Measurements from ENCODE around the gene IGF1. TPM values are rescaled to one million over a fixed set of nuclear protein-coding genes. Genes with fewer than 3 reads are reported as not detected.
"Not testable (repeated sequence)": the region's sequence is repeated elsewhere in the genome, so short reads cannot be mapped to it uniquely, and the experiment has no call there.

IGF1 gene
- total RNA-seq, 1 experiment from 2014 or later, result 0.42 TPM

- TF ChIP-seq REST (IDR thresholded peaks at IDR 0.05; ENCODE audit: low read depth), result no peak
- no peak for TF ChIP-seq ATF3 (IDR thresholded peaks at IDR 0.05)
- TF ChIP-seq CTCF (IDR thresholded peaks at IDR 0.05 in 2 of 3, conservative IDR thresholded peaks at IDR 0.05 in 1 of 3; ENCODE audit: borderline replicate concordance in 1 of 3, insufficient read depth in 1 of 3, low read depth in 2 of 3, low read length in 2 of 3), result no peak
- no peak for TF ChIP-seq FOSL1 (IDR thresholded peaks at IDR 0.05; ENCODE audit: low read depth)
- TF ChIP-seq CEBPB (IDR thresholded peaks at IDR 0.05; ENCODE audit: low read depth), result no peak
- no peak for TF ChIP-seq YY1 (IDR thresholded peaks at IDR 0.05; ENCODE audit: extremely low read depth, insufficient replicate concordance, low read depth, low read length)
Observed at GRCh38 chr12:102454330-102454729, 26.0 kb downstream of the IGF1 start (continued).

GRCh38 chr12:102452605-102453004 is 27.8 kb downstream of the IGF1 start:
- Histone ChIP-seq H3K4me2 (ENCODE audit: low read length) (no peak overlapping the region), H3K9me3 (ENCODE audit: control insufficient read depth in 1 of 2, insufficient read depth in 1 of 2, low read depth in 1 of 2, low read length in 2 of 2) (no peaks in the 10 kb centered on the region), H3K27me3 (ENCODE audit: insufficient read depth, low read length) (0 out of 2 replicates have a peak, but pooled peaks cover 3% of the 10 kb centered on the region), H3K4me3 (replicated peaks in 1 of 2; ENCODE audit: low read depth in 1 of 2, low read length in 2 of 2) (no peak overlapping the region), H3K4me1 (ENCODE audit: control insufficient read depth in 1 of 2, insufficient read depth in 2 of 2, low read length in 2 of 2) (no peaks in the 10 kb centered on the region), H3K9ac (ENCODE audit: low read length) (no peak overlapping the region), H3K36me3 (ENCODE audit: control insufficient read depth in 1 of 2, insufficient read depth in 2 of 2, low read length in 2 of 2) (no peaks in the 10 kb centered on the region), H4K20me1 (ENCODE audit: insufficient read depth) (no peaks in the 10 kb centered on the region), H3K79me2 (ENCODE audit: insufficient read depth, low read length) (no peaks in the 10 kb centered on the region), H3K27ac (ENCODE audit: low read depth, low read length) (no peak overlapping the region), H2AFZ (ENCODE audit: low read depth, low read length, poor library complexity, severe bottlenecking) (no peak overlapping the region), H3K9me2 (ENCODE audit: insufficient read depth) (no peaks in the 10 kb centered on the region)
- DNase-seq (ENCODE audit: low read depth, low spot score), result no peak
- POLR2A ChIA-PET, result no interaction called here
- TF ChIP-seq ZNF274 (IDR thresholded peaks at IDR 0.05; ENCODE audit: low read depth, low read length), result no peak
- TF ChIP-seq EGR1 (IDR thresholded peaks at IDR 0.05; ENCODE audit: low read depth), result no peak
- no peak for TF ChIP-seq YY1 (IDR thresholded peaks at IDR 0.05; ENCODE audit: extremely low read depth, insufficient replicate concordance, low read depth, low read length)
- ATAC-seq, result no peak
- no TSS peak for BruUV-seq (replicated peaks)
- CTCF ChIA-PET, result no interaction called here
- intact Hi-C loops (cut with micrococcal nuclease), result no loop called here
- RAD21 ChIA-PET (ENCODE audit: low non-redundant PET in 1 of 2, low total read pairs in 2 of 2, uncharacterized antibody in 2 of 2, unreplicated experiment in 2 of 2), result no interaction called here

- H3K9me3 ChIP-seq (ENCODE audit: control insufficient read depth in 1 of 2, insufficient read depth in 1 of 2, low read depth in 1 of 2, low read length in 2 of 2); BruUV-seq (replicated peaks); DNase-seq (ENCODE audit: low read depth, low spot score); H3K4me1 ChIP-seq (ENCODE audit: control insufficient read depth in 1 of 2, insufficient read depth in 2 of 2, low read length in 2 of 2); H3K27me3 ChIP-seq (ENCODE audit: insufficient read depth, low read length); POLR2A ChIA-PET; H3K9ac ChIP-seq (ENCODE audit: low read length); H3K36me3 ChIP-seq (ENCODE audit: control insufficient read depth in 1 of 2, insufficient read depth in 2 of 2, low read length in 2 of 2); intact Hi-C loops (cut with micrococcal nuclease); H3K4me2 ChIP-seq (ENCODE audit: low read length); H3K9me2 ChIP-seq (ENCODE audit: insufficient read depth); ATAC-seq; H3K27ac ChIP-seq (ENCODE audit: low read depth, low read length); H2AFZ ChIP-seq (ENCODE audit: low read depth, low read length, poor library complexity, severe bottlenecking); H4K20me1 ChIP-seq (ENCODE audit: insufficient read depth); RAD21 ChIA-PET (ENCODE audit: low non-redundant PET in 1 of 2, low total read pairs in 2 of 2, uncharacterized antibody in 2 of 2, unreplicated experiment in 2 of 2); H3K4me3 ChIP-seq (replicated peaks in 1 of 2; ENCODE audit: low read depth in 1 of 2, low read length in 2 of 2); H3K79me2 ChIP-seq (ENCODE audit: insufficient read depth, low read length); CTCF ChIA-PET: not testable (repeated sequence)
Observed at GRCh38 chr12:102449018-102449417, 31.3 kb downstream of the IGF1 start.
